Measurements from ENCODE around the gene C3orf20. TPM values are rescaled to one million over a fixed set of nuclear protein-coding genes. Genes with fewer than 3 reads are reported as not detected.
A peak's percentile ranks its signal among the peaks of the same experiment; 100 is the strongest.

C3orf20 gene
- total and polyA plus RNA-seq, 9 of the 15 experiments (the other 6 are each of a cell fraction or from before 2014, with no cell fraction given) = 0.04 TPM; not detected in 8

DNA sequence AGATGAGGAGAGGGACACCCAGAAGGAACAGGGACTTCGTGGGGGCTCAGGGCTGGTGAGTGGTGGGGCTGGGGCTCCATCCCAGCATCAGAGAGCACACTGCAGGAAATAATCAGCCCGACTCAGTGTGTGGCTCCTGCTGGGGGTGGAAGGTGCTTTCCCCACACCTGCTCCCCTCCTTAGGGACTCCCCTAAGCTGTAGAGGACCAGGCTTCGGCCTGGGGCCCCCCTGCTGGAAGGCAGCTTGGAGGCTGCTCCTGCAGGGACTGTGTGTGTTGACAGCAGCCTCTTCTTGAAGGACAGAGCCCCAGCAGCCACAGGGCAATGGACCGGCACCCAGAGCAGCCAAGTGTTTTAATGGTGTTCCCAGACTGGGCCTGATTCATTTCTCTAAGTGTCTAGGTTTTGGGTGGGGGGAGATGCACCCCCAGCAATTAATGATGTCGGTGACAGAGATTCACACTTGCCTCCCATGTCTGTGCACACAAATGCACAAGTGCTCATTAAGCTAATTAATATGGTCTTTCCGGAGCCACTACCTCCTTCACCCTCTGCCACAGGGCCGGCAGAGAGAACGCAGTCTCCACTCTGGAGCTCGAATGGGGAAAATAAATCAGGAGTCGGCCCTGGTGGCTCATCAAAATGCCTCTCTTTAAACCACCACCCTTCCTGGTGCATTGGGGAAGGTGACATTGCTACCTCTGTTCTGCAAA, 126.9 kb downstream of the C3orf20 start:
- in situ Hi-C loops (cut with MboI) (no loop called here), intact Hi-C loops (cut with micrococcal nuclease) (no loop called here)
- H2AFZ ChIP-seq (ENCODE audit: low read depth, low read length) = no peak overlapping the region
- H3K36me3 ChIP-seq (ENCODE audit: control insufficient read depth, insufficient read depth, low read length) = no peaks in the 10 kb centered on the region
- peaks cover 0 to 5% of the 10 kb centered on the region in 2 experiments; a peak in 3 of 5 replicates for H3K4me1 ChIP-seq (replicated peaks in 1 of 2; ENCODE audit: control insufficient read depth in 2 of 2, insufficient read depth in 2 of 2, low read length in 2 of 2)
- no peak for DNase-seq (ENCODE audit: extremely low read depth in 1 of 4, low spot score in 3 of 4)
- no peak overlapping the region for H3K27ac ChIP-seq (ENCODE audit: extremely low read depth, low read depth, low read length)
- no peaks in the 10 kb centered on the region for H3K9me1 ChIP-seq (ENCODE audit: control insufficient read depth, insufficient read depth, low read length)
- peaks cover 1% of the 10 kb centered on the region; the same call in 1 of the 2 replicates for H4K20me1 ChIP-seq (replicated peaks; ENCODE audit: control insufficient read depth, insufficient read depth, low read length)
- no peak for ATAC-seq
- H3K79me2 ChIP-seq (ENCODE audit: control insufficient read depth, insufficient read depth, low read length) = no peaks in the 10 kb centered on the region
- H3K9me3 ChIP-seq (replicated peaks; ENCODE audit: control insufficient read depth, insufficient read depth, low read depth, low read length) = no peaks in the 10 kb centered on the region
- ChIA-PET POLR2A (interaction anchor here (0.6 to 0.7 kb wide), 2 partner anchors 20 to 983 kb away, joined by 3 read pairs; no protein-coding TSS in a partner anchor), CTCF (ENCODE audit: low intra/inter-chr PET ratio) (no interaction called here)
- no peak overlapping the region for H3K4me3 ChIP-seq
- no TSS peak for BruUV-seq (replicated peaks)
- TF ChIP-seq ZNF212 (CRISPR knock-in tag; IDR thresholded peaks at IDR 0.05) (no peak), HDAC1 (IDR thresholded peaks at IDR 0.05) (no peak), PHF20 (IDR thresholded peaks at IDR 0.05; ENCODE audit: partially characterized antibody) (no peak), TCF7L2 (IDR thresholded peaks at IDR 0.05; ENCODE audit: low read depth, low read length) (no peak), ZSCAN29 (IDR thresholded peaks at IDR 0.05) (no peak), CBFA2T3 (IDR thresholded peaks at IDR 0.05) (no peak), ZNF253 (CRISPR knock-in tag; conservative IDR thresholded peaks at IDR 0.05) (no peak), SRSF1 (IDR thresholded peaks at IDR 0.05; ENCODE audit: low read depth, low read length) (no peak), ELF2 (CRISPR knock-in tag; IDR thresholded peaks at IDR 0.05) (no peak), KDM4B (IDR thresholded peaks at IDR 0.05; ENCODE audit: borderline replicate concordance in 2 of 2, low read depth in 1 of 2) (no peak), ZNF134 (CRISPR knock-in tag; conservative IDR thresholded peaks at IDR 0.05) (no peak)
- TF ChIP-seq, protein P1, sequence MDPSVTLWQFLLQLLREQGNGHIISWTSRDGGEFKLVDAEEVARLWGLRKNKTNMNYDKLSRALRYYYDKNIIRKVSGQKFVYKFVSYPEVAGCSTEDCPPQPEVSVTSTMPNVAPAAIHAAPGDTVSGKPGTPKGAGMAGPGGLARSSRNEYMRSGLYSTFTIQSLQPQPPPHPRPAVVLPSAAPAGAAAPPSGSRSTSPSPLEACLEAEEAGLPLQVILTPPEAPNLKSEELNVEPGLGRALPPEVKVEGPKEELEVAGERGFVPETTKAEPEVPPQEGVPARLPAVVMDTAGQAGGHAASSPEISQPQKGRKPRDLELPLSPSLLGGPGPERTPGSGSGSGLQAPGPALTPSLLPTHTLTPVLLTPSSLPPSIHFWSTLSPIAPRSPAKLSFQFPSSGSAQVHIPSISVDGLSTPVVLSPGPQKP (CRISPR knock-in tag; IDR thresholded peaks at IDR 0.05) = no peak
- TF ChIP-seq, protein P2, sequence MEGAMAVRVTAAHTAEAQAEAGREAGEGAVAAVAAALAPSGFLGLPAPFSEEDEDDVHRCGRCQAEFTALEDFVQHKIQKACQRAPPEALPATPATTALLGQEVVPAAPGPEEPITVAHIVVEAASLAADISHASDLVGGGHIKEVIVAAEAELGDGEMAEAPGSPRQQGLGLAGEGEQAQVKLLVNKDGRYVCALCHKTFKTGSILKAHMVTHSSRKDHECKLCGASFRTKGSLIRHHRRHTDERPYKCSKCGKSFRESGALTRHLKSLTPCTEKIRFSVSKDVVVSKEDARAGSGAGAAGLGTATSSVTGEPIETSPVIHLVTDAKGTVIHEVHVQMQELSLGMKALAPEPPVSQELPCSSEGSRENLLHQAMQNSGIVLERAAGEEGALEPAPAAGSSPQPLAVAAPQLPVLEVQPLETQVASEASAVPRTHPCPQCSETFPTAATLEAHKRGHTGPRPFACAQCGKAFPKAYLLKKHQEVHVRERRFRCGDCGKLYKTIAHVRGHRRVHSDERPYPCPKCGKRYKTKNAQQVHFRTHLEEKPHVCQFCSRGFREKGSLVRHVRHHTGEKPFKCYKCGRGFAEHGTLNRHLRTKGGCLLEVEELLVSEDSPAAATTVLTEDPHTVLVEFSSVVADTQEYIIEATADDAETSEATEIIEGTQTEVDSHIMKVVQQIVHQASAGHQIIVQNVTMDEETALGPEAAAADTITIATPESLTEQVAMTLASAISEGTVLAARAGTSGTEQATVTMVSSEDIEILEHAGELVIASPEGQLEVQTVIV (CRISPR knock-in tag; IDR thresholded peaks at IDR 0.05; ENCODE audit: borderline replicate concordance) = no peak
- FAIRE-seq = no peak
- no peak overlapping the region for H3K4me2 ChIP-seq (ENCODE audit: insufficient read depth, low read length)
- under 1% methylated on average over 10 of the region's 10 CpGs for WGBS (ENCODE audit: insufficient coverage, low coverage, missing lambda C conversion rate)
- H3K9ac ChIP-seq (ENCODE audit: insufficient read depth in 1 of 2, low read depth in 2 of 2, low read length in 2 of 2) = peak overlapping the region in 1 of 2 experiments; percentile 6; a peak in 1 of 4 replicates
- peaks cover 30 to 88% of the 10 kb centered on the region in 2 experiments for H3K27me3 ChIP-seq (ENCODE audit: control insufficient read depth in 2 of 2, insufficient read depth in 2 of 2, low read length in 2 of 2)
